Measurements from ENCODE around the gene CLEC16A.

CLEC16A gene

DNA sequence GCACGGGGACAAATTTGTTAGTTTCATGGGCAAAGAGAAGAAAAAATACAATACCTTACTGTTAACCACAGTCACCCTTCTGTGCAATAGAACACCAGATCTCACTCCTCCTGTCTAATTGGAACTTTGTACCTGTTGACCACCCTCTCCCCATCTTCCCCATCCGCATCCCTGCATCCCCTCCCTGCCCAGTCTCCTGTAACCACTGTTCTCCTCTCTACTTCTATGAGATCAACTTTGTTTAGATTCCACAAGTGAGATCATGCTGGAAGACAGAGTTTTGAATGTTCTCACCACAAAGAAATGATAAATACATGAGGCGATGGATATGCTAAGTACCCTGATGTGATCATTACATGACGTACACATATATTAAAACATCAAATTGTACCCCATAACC, 47.7 kb downstream of the CLEC16A start:
- no peaks in the 10 kb centered on the region for H3K9me3 ChIP-seq (ENCODE audit: control insufficient read depth, insufficient read depth, low read length)
- no peak overlapping the region for H3K4me3 ChIP-seq (ENCODE audit: low read length)
- H3K36me3 ChIP-seq (ENCODE audit: control insufficient read depth, insufficient read depth, low read length) = 0 out of 2 replicates have a peak, but pooled peaks cover 2% of the 10 kb centered on the region
- no peak overlapping the region for H3K27ac ChIP-seq (ENCODE audit: low read length)
- no CpG with 5 or more reads among the region's 4 CpGs for WGBS (ENCODE audit: insufficient coverage, insufficient read length)
- DNase-seq (ENCODE audit: low read depth, low spot score) = no peak
- no peaks in the 10 kb centered on the region for H3K4me1 ChIP-seq (ENCODE audit: control insufficient read depth, insufficient read depth, low read length)
- no peaks in the 10 kb centered on the region for H3K27me3 ChIP-seq (ENCODE audit: control insufficient read depth, insufficient read depth, low read length)

GRCh38 chr16:10992797-10993196, 48.4 kb downstream of the CLEC16A start:
- Histone ChIP-seq H3K4me1 (ENCODE audit: control insufficient read depth, insufficient read depth, low read length) (no peaks in the 10 kb centered on the region), H3K27me3 (ENCODE audit: control insufficient read depth, insufficient read depth, low read length) (no peaks in the 10 kb centered on the region), H3K9me3 (ENCODE audit: control insufficient read depth, insufficient read depth, low read length) (no peaks in the 10 kb centered on the region), H3K36me3 (ENCODE audit: control insufficient read depth, insufficient read depth, low read length) (no peaks in the 10 kb centered on the region), H3K4me3 (ENCODE audit: low read length) (no peak overlapping the region), H3K27ac (ENCODE audit: low read length) (no peak overlapping the region)
- DNase-seq (ENCODE audit: low read depth, low spot score) = no peak
- WGBS (ENCODE audit: insufficient coverage, insufficient read length) = no CpG with 5 or more reads among the region's 5 CpGs

DNA sequence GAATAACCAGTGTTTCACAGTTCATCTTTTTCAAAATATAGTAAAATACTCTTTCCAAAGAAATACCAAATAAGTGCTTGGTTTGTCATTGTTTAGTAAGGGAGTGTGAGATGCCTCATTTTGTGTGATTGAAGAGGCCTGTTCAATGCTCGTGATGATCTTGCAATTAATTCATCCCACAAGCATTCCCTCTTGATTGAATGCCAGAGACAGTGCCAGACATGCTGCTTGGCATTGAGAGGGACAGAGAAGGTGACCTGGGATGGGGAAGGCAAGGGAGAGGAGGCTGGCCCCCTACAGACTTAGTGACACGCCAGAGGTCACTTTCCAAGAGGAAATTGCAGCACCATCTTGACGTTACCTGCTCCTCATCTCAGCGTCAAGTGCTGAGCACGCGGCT, 49.3 kb downstream of the CLEC16A start:
- no peak for DNase-seq (ENCODE audit: low read depth, low spot score)
- no peaks in the 10 kb centered on the region for H3K9me3 ChIP-seq (ENCODE audit: control insufficient read depth, insufficient read depth, low read length)
- no peaks in the 10 kb centered on the region for H3K36me3 ChIP-seq (ENCODE audit: control insufficient read depth, insufficient read depth, low read length)
- H3K4me3 ChIP-seq (ENCODE audit: low read length) = no peak overlapping the region
- H3K27ac ChIP-seq (ENCODE audit: low read length) = no peak overlapping the region
- WGBS (ENCODE audit: insufficient coverage, insufficient read length) = no CpG with 5 or more reads among the region's 6 CpGs
- no peaks in the 10 kb centered on the region for H3K4me1 ChIP-seq (ENCODE audit: control insufficient read depth, insufficient read depth, low read length)
- no peaks in the 10 kb centered on the region for H3K27me3 ChIP-seq (ENCODE audit: control insufficient read depth, insufficient read depth, low read length)

- Histone ChIP-seq H3K27me3 (ENCODE audit: control insufficient read depth, insufficient read depth, low read length) (no peaks in the 10 kb centered on the region), H3K36me3 (ENCODE audit: control insufficient read depth, insufficient read depth, low read length) (no peaks in the 10 kb centered on the region), H3K4me1 (ENCODE audit: control insufficient read depth, insufficient read depth, low read length) (no peaks in the 10 kb centered on the region), H3K4me3 (ENCODE audit: low read length) (no peak overlapping the region), H3K27ac (ENCODE audit: low read length) (no peak overlapping the region), H3K9me3 (ENCODE audit: control insufficient read depth, insufficient read depth, low read length) (no peaks in the 10 kb centered on the region)
- no peak for DNase-seq (ENCODE audit: low read depth, low spot score)
- no CpG with 5 or more reads among the region's 6 CpGs for WGBS (ENCODE audit: insufficient coverage, insufficient read length)
Observed at GRCh38 chr16:10994571-10994970, 50.2 kb downstream of the CLEC16A start.

DNA sequence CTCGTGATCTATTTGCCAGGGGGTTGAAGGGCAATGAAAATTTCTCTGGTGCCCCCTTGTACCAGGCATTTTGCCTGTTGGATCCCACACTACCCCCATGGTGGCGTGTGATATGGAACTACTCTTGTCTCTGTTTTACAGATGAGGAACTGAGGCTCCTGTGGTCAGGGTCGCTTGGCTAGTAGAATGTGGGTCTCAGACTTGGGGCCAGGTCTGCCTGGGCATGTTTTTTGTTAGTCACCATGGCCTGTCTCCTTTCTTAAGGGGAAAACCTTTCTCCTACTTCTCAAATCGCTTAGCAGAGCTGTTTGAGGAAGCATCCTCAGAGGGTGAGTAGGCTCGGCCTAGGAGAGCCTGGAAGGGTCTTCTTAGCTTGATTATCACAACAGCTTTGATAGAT, 51.2 kb downstream of the CLEC16A start:
- DNase-seq (ENCODE audit: low read depth, low spot score) = no peak
- H3K9me3 ChIP-seq (ENCODE audit: control insufficient read depth, insufficient read depth, low read length) = no peaks in the 10 kb centered on the region
- H3K27ac ChIP-seq (ENCODE audit: low read length) = no peak overlapping the region
- no CpG with 5 or more reads among the region's 5 CpGs for WGBS (ENCODE audit: insufficient coverage, insufficient read length)
- no peaks in the 10 kb centered on the region for H3K4me1 ChIP-seq (ENCODE audit: control insufficient read depth, insufficient read depth, low read length)
- no peaks in the 10 kb centered on the region for H3K36me3 ChIP-seq (ENCODE audit: control insufficient read depth, insufficient read depth, low read length)
- no peak overlapping the region for H3K4me3 ChIP-seq (ENCODE audit: low read length)
- no peaks in the 10 kb centered on the region for H3K27me3 ChIP-seq (ENCODE audit: control insufficient read depth, insufficient read depth, low read length)

GRCh38 chr16:10997485-10997884, 53.1 kb downstream of the CLEC16A start:
- Histone ChIP-seq H3K9me3 (ENCODE audit: control insufficient read depth, insufficient read depth, low read length) (no peaks in the 10 kb centered on the region), H3K4me3 (ENCODE audit: low read length) (no peak overlapping the region), H3K4me1 (ENCODE audit: control insufficient read depth, insufficient read depth, low read length) (no peaks in the 10 kb centered on the region), H3K27ac (ENCODE audit: low read length) (no peak overlapping the region), H3K36me3 (ENCODE audit: control insufficient read depth, insufficient read depth, low read length) (no peaks in the 10 kb centered on the region), H3K27me3 (ENCODE audit: control insufficient read depth, insufficient read depth, low read length) (no peaks in the 10 kb centered on the region)
- no peak for DNase-seq (ENCODE audit: low read depth, low spot score)
- WGBS (ENCODE audit: insufficient coverage, insufficient read length) = no CpG with 5 or more reads among the region's 4 CpGs

DNA sequence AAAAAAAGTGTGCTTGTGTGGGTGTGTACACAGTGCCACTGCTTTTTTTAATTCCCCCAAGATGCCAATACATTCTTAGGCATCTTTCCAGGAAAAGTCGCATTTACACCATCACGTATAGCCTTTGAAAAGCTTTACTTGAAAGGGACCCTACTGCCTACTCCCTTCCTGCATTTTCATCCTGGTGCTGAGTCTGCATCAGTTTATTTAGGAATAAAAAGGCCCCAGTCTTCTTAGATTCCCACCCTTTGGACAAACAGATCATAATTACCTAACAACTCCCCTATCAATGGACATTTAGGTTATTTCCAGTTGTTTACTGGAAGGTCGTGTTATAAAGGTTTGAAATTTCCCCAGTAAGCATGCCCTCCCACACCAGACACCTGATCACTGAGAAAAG, 54.9 kb downstream of the CLEC16A start:
- DNase-seq (ENCODE audit: low read depth, low spot score) = no peak
- Histone ChIP-seq H3K36me3 (ENCODE audit: control insufficient read depth, insufficient read depth, low read length) (0 out of 2 replicates have a peak, but pooled peaks cover 3% of the 10 kb centered on the region), H3K27me3 (ENCODE audit: control insufficient read depth, insufficient read depth, low read length) (no peaks in the 10 kb centered on the region), H3K9me3 (ENCODE audit: control insufficient read depth, insufficient read depth, low read length) (no peaks in the 10 kb centered on the region), H3K4me3 (ENCODE audit: low read length) (no peak overlapping the region), H3K4me1 (ENCODE audit: control insufficient read depth, insufficient read depth, low read length) (no peaks in the 10 kb centered on the region), H3K27ac (ENCODE audit: low read length) (no peak overlapping the region)
- no CpG with 5 or more reads among the region's 3 CpGs for WGBS (ENCODE audit: insufficient coverage, insufficient read length)

DNA sequence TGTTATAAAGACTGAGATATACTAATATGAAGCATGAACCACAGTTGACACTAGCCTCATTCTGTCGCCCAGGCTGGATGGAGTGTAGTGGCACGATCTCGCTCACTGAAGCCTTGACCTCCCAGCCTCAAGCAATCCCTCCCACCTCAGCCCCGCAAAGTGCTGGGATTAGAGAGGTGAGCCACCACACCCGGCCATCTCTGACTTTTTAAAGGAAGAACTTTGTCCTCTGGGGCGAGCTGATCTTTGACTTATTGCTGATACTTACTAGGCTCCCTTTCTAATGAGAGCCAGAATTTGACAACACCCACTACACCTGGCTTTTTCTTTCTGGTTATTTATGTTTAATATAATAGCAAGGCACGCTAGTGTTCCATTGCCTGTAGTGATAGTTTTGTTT, 57.2 kb downstream of the CLEC16A start:
- Histone ChIP-seq H3K9me3 (ENCODE audit: control insufficient read depth, insufficient read depth, low read length) (no peaks in the 10 kb centered on the region), H3K27me3 (ENCODE audit: control insufficient read depth, insufficient read depth, low read length) (no peaks in the 10 kb centered on the region), H3K4me1 (ENCODE audit: control insufficient read depth, insufficient read depth, low read length) (no peaks in the 10 kb centered on the region), H3K27ac (ENCODE audit: low read length) (no peak overlapping the region), H3K36me3 (ENCODE audit: control insufficient read depth, insufficient read depth, low read length) (0 out of 2 replicates have a peak, but pooled peaks cover 3% of the 10 kb centered on the region), H3K4me3 (ENCODE audit: low read length) (no peak overlapping the region)
- no peak for DNase-seq (ENCODE audit: low read depth, low spot score)
- WGBS (ENCODE audit: insufficient coverage, insufficient read length) = no CpG with 5 or more reads among the region's 7 CpGs

DNA sequence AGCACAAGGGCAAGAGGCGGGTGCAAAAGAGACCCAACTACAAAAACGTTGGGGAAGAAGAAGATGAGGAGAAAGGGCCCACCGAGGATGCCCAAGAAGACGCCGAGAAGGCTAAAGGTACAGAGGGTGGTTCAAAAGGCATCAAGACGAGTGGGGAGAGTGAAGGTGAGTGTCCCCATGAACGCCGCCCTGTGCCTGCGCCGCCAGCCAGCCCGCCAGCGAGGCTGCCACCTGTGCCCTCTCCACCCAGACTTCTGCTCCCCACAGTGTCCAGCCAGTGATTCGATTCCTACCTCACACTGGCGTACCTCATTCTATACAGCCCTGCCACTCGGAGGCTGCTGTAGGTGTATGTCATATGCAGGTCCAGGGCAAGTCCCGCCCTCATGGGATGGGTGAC, 58.8 kb downstream of the CLEC16A start:
- H3K36me3 ChIP-seq (ENCODE audit: control insufficient read depth, insufficient read depth, low read length) = 0 out of 2 replicates have a peak, but pooled peaks cover 3% of the 10 kb centered on the region
- DNase-seq (ENCODE audit: low read depth, low spot score) = no peak
- no peak overlapping the region for H3K4me3 ChIP-seq (ENCODE audit: low read length)
- H3K27ac ChIP-seq (ENCODE audit: low read length) = no peak overlapping the region
- no peaks in the 10 kb centered on the region for H3K9me3 ChIP-seq (ENCODE audit: control insufficient read depth, insufficient read depth, low read length)
- no peaks in the 10 kb centered on the region for H3K27me3 ChIP-seq (ENCODE audit: control insufficient read depth, insufficient read depth, low read length)
- WGBS (ENCODE audit: insufficient coverage, insufficient read length) = no CpG with 5 or more reads among the region's 16 CpGs
- H3K4me1 ChIP-seq (ENCODE audit: control insufficient read depth, insufficient read depth, low read length) = no peaks in the 10 kb centered on the region

GRCh38 chr16:11004351-11004750, 60.0 kb downstream of the CLEC16A start:
- Histone ChIP-seq H3K9me3 (ENCODE audit: control insufficient read depth, insufficient read depth, low read length) (no peaks in the 10 kb centered on the region), H3K36me3 (ENCODE audit: control insufficient read depth, insufficient read depth, low read length) (0 out of 2 replicates have a peak, but pooled peaks cover 3% of the 10 kb centered on the region), H3K27ac (ENCODE audit: low read length) (no peak overlapping the region), H3K4me1 (ENCODE audit: control insufficient read depth, insufficient read depth, low read length) (no peaks in the 10 kb centered on the region), H3K27me3 (ENCODE audit: control insufficient read depth, insufficient read depth, low read length) (no peaks in the 10 kb centered on the region), H3K4me3 (ENCODE audit: low read length) (no peak overlapping the region)
- no CpG with 5 or more reads among the region's 4 CpGs for WGBS (ENCODE audit: insufficient coverage, insufficient read length)
- no peak for DNase-seq (ENCODE audit: low read depth, low spot score)

GRCh38 chr16:11004973-11005610, 60.7 kb downstream of the CLEC16A start:
- H3K36me3 ChIP-seq (ENCODE audit: control insufficient read depth, insufficient read depth, low read length) = 0 out of 2 replicates have a peak, but pooled peaks cover 3% of the 10 kb centered on the region
- H3K4me3 ChIP-seq (ENCODE audit: low read length) = no peak overlapping the region
- no CpG with 5 or more reads among the region's 5 CpGs for WGBS (ENCODE audit: insufficient coverage, insufficient read length)
- H3K27ac ChIP-seq (ENCODE audit: low read length) = no peak overlapping the region
- H3K4me1 ChIP-seq (ENCODE audit: control insufficient read depth, insufficient read depth, low read length) = no peaks in the 10 kb centered on the region
- H3K9me3 ChIP-seq (ENCODE audit: control insufficient read depth, insufficient read depth, low read length) = no peaks in the 10 kb centered on the region
- no peaks in the 10 kb centered on the region for H3K27me3 ChIP-seq (ENCODE audit: control insufficient read depth, insufficient read depth, low read length)
- DNase-seq (ENCODE audit: low read depth, low spot score) = no peak
